ENCODE data around the gene XRCC3. TPM values are rescaled to one million over a fixed set of nuclear protein-coding genes. Genes with fewer than 3 reads are reported as not detected.
A peak's percentile ranks its signal among the peaks of the same experiment; 100 is the strongest.

Gene XRCC3
- total and polyA plus RNA-seq, 10 of the 15 experiments (the other 5 are each of a cell fraction or from before 2014, with no cell fraction given), result 0.37 to 52.0 (median 26.8) TPM

DNA sequence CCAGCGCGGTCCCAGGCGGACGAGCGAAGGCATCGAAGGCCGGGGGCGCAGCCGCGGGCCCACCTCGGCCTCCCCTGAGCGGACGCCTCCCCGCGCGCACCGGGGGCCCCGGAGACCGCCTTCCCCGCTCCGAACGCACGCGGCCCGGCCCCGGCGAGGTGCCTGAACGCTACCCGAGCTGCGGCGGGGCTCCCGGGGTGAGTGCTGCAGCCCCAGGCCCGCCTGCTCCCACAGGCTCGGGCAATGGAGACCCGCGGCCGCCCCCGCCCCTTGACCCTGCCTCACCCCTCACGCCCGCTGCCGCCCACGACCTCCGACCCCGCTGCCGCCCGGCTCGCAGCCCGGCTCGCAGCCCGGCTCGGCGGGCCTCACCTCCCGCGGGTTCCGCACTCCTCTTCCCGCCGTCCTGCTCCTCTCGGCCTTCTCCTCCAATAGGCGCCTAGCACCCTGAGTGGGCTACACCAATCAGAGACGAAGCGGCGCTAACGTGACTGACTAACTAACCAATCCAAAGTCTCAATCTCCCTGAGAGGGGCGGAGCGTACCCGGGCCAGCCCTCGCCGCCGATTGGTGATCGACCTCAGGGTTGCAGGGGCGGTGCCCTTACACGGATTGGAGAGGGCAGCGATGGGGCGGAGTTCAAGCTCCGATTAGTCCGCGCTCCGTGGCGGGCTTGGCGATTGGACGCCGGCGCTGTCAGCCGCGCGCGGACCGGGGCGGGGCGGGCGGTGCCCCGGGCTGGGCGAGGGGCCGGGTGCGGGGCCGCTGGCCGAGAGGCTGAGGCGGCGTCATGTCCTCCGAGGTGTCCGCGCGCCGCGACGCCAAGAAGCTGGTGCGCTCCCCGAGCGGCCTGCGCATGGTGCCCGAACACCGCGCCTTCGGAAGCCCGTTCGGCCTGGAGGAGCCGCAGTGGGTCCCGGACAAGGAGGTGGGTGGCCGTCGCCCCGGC is at the start of gene XRCC3, which contains the start of gene ZFYVE21 (continued):
- TF ChIP-seq, protein P1, sequence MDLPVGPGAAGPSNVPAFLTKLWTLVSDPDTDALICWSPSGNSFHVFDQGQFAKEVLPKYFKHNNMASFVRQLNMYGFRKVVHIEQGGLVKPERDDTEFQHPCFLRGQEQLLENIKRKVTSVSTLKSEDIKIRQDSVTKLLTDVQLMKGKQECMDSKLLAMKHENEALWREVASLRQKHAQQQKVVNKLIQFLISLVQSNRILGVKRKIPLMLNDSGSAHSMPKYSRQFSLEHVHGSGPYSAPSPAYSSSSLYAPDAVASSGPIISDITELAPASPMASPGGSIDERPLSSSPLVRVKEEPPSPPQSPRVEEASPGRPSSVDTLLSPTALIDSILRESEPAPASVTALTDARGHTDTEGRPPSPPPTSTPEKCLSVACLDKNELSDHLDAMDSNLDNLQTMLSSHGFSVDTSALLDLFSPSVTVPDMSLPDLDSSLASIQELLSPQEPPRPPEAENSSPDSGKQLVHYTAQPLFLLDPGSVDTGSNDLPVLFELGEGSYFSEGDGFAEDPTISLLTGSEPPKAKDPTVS (IDR thresholded peaks at IDR 0.05; ENCODE audit: low read depth, low read length), result no peak
- no peak for TF ChIP-seq EED (IDR thresholded peaks at IDR 0.05; ENCODE audit: low read depth)
- peak; percentile 75 for TF ChIP-seq CREB1 (IDR thresholded peaks at IDR 0.05; ENCODE audit: low read depth)
- TF ChIP-seq NR2C2 (IDR thresholded peaks at IDR 0.05; ENCODE audit: borderline replicate concordance, control insufficient read depth, insufficient read length, low read depth), result no peak
- TF ChIP-seq SIX5 (IDR thresholded peaks at IDR 0.05; ENCODE audit: low read depth, low read length, severe bottlenecking), result no peak
- TF ChIP-seq, protein P2, sequence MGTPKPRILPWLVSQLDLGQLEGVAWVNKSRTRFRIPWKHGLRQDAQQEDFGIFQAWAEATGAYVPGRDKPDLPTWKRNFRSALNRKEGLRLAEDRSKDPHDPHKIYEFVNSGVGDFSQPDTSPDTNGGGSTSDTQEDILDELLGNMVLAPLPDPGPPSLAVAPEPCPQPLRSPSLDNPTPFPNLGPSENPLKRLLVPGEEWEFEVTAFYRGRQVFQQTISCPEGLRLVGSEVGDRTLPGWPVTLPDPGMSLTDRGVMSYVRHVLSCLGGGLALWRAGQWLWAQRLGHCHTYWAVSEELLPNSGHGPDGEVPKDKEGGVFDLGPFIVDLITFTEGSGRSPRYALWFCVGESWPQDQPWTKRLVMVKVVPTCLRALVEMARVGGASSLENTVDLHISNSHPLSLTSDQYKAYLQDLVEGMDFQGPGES (IDR thresholded peaks at IDR 0.05), result peak; percentile 99
- TF ChIP-seq ZBED1 (IDR thresholded peaks at IDR 0.05; ENCODE audit: borderline replicate concordance), result no peak
- TF ChIP-seq MEF2B (IDR thresholded peaks at IDR 0.05; ENCODE audit: partially characterized antibody, poor library complexity, severe bottlenecking), result no peak
- no peak for TF ChIP-seq MTA2 (IDR thresholded peaks at IDR 0.05; ENCODE audit: low read depth)
- 0 out of 2 replicates have a peak, but pooled peaks have one; percentile 51 for TF ChIP-seq NFXL1 (IDR thresholded peaks at IDR 0.05; ENCODE audit: borderline replicate concordance)
- no peak for TF ChIP-seq PML (IDR thresholded peaks at IDR 0.05; ENCODE audit: low read length)
- TF ChIP-seq FOS (IDR thresholded peaks at IDR 0.05; ENCODE audit: borderline replicate concordance, extremely low read depth, insufficient read length), result peak; percentile 96
- peak; percentile 97 for TF ChIP-seq NFYB (IDR thresholded peaks at IDR 0.05; ENCODE audit: insufficient read depth, low read depth, low read length)
- no peak for TF ChIP-seq ZNF274 (IDR thresholded peaks at IDR 0.05; ENCODE audit: insufficient read depth, insufficient read length)
- TF ChIP-seq PAX5 (IDR thresholded peaks at IDR 0.05; ENCODE audit: borderline replicate concordance, low read depth, low read length), result no peak
- peak; percentile 62; the same call in 1 of the 2 replicates for TF ChIP-seq SMARCA5 (IDR thresholded peaks at IDR 0.05)
- TF ChIP-seq, protein P3, sequence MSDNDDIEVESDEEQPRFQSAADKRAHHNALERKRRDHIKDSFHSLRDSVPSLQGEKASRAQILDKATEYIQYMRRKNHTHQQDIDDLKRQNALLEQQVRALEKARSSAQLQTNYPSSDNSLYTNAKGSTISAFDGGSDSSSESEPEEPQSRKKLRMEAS (IDR thresholded peaks at IDR 0.05; ENCODE audit: low read depth, low read length), result no peak; the same call in 1 of the 2 replicates
- TF ChIP-seq NRF1 (conservative IDR thresholded peaks at IDR 0.05; ENCODE audit: low read depth, low read length), result no peak; the same call in 1 of the 2 replicates
- TF ChIP-seq MYC (IDR thresholded peaks at IDR 0.05; ENCODE audit: insufficient read depth, insufficient read length, insufficient replicate concordance, low read length, severe bottlenecking), result peak; percentile 26
- peak in 1 of 2 experiments; percentile 59; a peak in 1 of 3 replicates for TF ChIP-seq EGR1 (IDR thresholded peaks at IDR 0.05; ENCODE audit: borderline replicate concordance in 1 of 2, low read depth in 2 of 2, low read length in 2 of 2)
- TF ChIP-seq ETV6 (conservative IDR thresholded peaks at IDR 0.05 in 1 of 2, IDR thresholded peaks at IDR 0.05 in 1 of 2; ENCODE audit: borderline replicate concordance in 1 of 2, low read depth in 1 of 2), result no peak
- no peak for TF ChIP-seq JUND (IDR thresholded peaks at IDR 0.05; ENCODE audit: low read depth, low read length)
- peak; percentile 92 for TF ChIP-seq NR2F1 (conservative IDR thresholded peaks at IDR 0.05)
- no peak for TF ChIP-seq RUNX3 (IDR thresholded peaks at IDR 0.05; ENCODE audit: low read length)
- peak; percentile 91 for TF ChIP-seq HDGF (IDR thresholded peaks at IDR 0.05)
- TF ChIP-seq IRF4 (IDR thresholded peaks at IDR 0.05; ENCODE audit: low read depth, low read length), result no peak
